Fibroblast of lung (primary cell): ENCODE data around the gene TMC6. TPM values are rescaled to one million over a fixed set of nuclear protein-coding genes. Genes with fewer than 3 reads are reported as not detected.

ENCODE experiments used
- DNase-seq, 2 donors: peaks; one replicate each; pipeline versions ENCODE4 v3.0.0 to v3.0.0-alpha.2; 2010; ENCODE audit warnings: low read depth in 2 of 2
- H2AFZ ChIP-seq: 2 replicates; pipeline ENCODE4 v1.5.1; 2012; ENCODE audit warnings: low read length, control low read depth, inconsistent platforms
- H3K27ac ChIP-seq: 2 replicates; pipeline ENCODE4 v1.5.1; 2011; ENCODE audit warnings: low read length, control low read depth; ENCODE audit not compliant: insufficient read depth
- H3K27me3 ChIP-seq: 2 replicates; pipeline ENCODE4 v1.5.1; 2011; ENCODE audit warnings: mild to moderate bottlenecking, low read length; ENCODE audit not compliant: control insufficient read depth, insufficient read depth
- H3K36me3 ChIP-seq: 2 replicates; pipeline ENCODE4 v1.5.1; 2011; ENCODE audit warnings: low read length; ENCODE audit not compliant: control insufficient read depth, insufficient read depth
- H3K4me1 ChIP-seq: 2 replicates; pipeline ENCODE4 v1.5.1; 2011; ENCODE audit warnings: low read length; ENCODE audit not compliant: control insufficient read depth, insufficient read depth; ENCODE audit errors: extremely low read depth
- H3K4me2 ChIP-seq: 2 replicates; pipeline ENCODE4 v1.5.1; 2011; ENCODE audit warnings: low read length, control low read depth; ENCODE audit not compliant: insufficient read depth; ENCODE audit errors: extremely low read depth
- H3K4me3 ChIP-seq, 4 experiments: fragments of 200-600 bp in 1 of 4; sonication (generic) in 1 of 4; replicated peaks in 1 of 4; 2 replicates each; pipeline ENCODE4 v1.5.1; 2011 to 2016; ENCODE audit warnings: low read length in 4 of 4, low read depth in 3 of 4, mild to moderate bottlenecking in 3 of 4, control low read depth in 2 of 4, inconsistent platforms in 1 of 4, mixed read lengths in 1 of 4; ENCODE audit not compliant: insufficient read depth in 1 of 4; ENCODE audit errors: control extremely low read depth in 1 of 4
- H3K79me2 ChIP-seq: 2 replicates; pipeline ENCODE4 v1.5.1; 2012; ENCODE audit warnings: mild to moderate bottlenecking, low read length, inconsistent platforms; ENCODE audit not compliant: control insufficient read depth, insufficient read depth
- H3K9ac ChIP-seq: 2 replicates; pipeline ENCODE4 v1.5.1; 2011; ENCODE audit warnings: mild to moderate bottlenecking, low read length, control low read depth; ENCODE audit not compliant: insufficient read depth
- H3K9me3 ChIP-seq: 2 replicates; pipeline ENCODE4 v1.5.1; 2012; ENCODE audit warnings: low read depth, low read length; ENCODE audit not compliant: control insufficient read depth, insufficient read depth
- H4K20me1 ChIP-seq: 2 replicates; pipeline ENCODE4 v1.5.1; 2011; ENCODE audit warnings: low read length; ENCODE audit not compliant: control insufficient read depth, insufficient read depth; ENCODE audit errors: extremely low read depth
- EZH2 ChIP-seq: IDR thresholded peaks from 2 replicates; pipeline ENCODE4 v1.5.1; 2012; ENCODE audit warnings: low read length, control low read depth, mild to moderate bottlenecking; ENCODE audit errors: missing control alignments
- polyA plus RNA-seq, 2 donors: library from polyadenylated mRNA; depleted of rRNA in 1 of 2; stranded (reverse) in 1 of 2; unstranded in 1 of 2; fragments of >200 nt; gene quantifications; 2 replicates each; pipeline ENCODE4 v1.2.1, GENCODE V29; 2011 to 2012; ENCODE audit warnings: missing spikeins in 1 of 2
- total RNA-seq: library from RNA; depleted of rRNA; stranded (reverse); fragments of >200 nt; gene quantifications from 2 replicates; pipeline ENCODE4 v1.2.1, GENCODE V29; 2014
- TF ChIP-seq, protein P1 (sequence below), 2 donors: IDR thresholded peaks in 1 of 2; conservative IDR thresholded peaks in 1 of 2; 1 replicate in 1 of 2; 2 replicates in 1 of 2; pipeline ENCODE4 v1.5.1; 2011 to 2012; ENCODE audit warnings: low read length in 2 of 2, control low read depth in 1 of 2, inconsistent platforms in 1 of 2, low read depth in 1 of 2, mild to moderate bottlenecking in 1 of 2

TMC6 gene
- total and polyA plus RNA-seq, 2 donors (not counting 1 experiment from before 2014, with no cell fraction given) = 0.17 to 1.3 TPM

GRCh38 chr17:78079253-78079652 is 49.3 kb downstream of the TMC6 start:
- Histone ChIP-seq H3K4me1 (no peaks in the 10 kb centered on the region), H4K20me1 (no peaks in the 10 kb centered on the region), H3K9me3 (no peaks in the 10 kb centered on the region), H3K27me3 (no peaks in the 10 kb centered on the region), H3K27ac (no peak overlapping the region), H3K4me3 (no peak overlapping the region), H3K79me2 (no peaks in the 10 kb centered on the region), H3K36me3 (peaks cover 10% of the 10 kb centered on the region), H2AFZ (no peak overlapping the region), H3K4me2 (no peak overlapping the region), H3K9ac (no peak overlapping the region)
- no peak for DNase-seq
- TF ChIP-seq, protein P1, sequence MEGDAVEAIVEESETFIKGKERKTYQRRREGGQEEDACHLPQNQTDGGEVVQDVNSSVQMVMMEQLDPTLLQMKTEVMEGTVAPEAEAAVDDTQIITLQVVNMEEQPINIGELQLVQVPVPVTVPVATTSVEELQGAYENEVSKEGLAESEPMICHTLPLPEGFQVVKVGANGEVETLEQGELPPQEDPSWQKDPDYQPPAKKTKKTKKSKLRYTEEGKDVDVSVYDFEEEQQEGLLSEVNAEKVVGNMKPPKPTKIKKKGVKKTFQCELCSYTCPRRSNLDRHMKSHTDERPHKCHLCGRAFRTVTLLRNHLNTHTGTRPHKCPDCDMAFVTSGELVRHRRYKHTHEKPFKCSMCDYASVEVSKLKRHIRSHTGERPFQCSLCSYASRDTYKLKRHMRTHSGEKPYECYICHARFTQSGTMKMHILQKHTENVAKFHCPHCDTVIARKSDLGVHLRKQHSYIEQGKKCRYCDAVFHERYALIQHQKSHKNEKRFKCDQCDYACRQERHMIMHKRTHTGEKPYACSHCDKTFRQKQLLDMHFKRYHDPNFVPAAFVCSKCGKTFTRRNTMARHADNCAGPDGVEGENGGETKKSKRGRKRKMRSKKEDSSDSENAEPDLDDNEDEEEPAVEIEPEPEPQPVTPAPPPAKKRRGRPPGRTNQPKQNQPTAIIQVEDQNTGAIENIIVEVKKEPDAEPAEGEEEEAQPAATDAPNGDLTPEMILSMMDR (conservative IDR thresholded peaks at IDR 0.05 in 1 of 2, IDR thresholded peaks at IDR 0.05 in 1 of 2; ENCODE audit: low read depth in 1 of 2, low read length in 2 of 2) = no peak
- no peak for TF ChIP-seq EZH2

DNA sequence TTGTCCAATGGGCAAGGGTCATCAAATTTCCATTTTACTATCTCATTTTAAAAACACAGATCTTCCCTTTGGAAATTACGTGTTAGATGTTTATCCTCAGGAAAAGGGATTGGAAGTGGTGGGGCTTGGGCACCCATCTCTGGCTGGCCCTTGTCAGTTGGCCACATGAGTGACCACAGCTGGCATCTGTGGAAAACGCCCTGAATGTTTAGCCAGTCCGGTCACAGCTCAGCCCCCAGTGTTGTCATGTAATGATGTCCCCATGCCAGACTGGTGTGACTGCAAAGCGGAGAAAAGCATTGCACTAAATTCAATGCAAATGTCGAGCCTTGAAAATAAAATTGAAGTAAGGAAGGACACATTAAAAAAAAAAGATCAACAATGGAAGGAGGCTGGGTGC is 53.0 kb downstream of the TMC6 start:
- no peak overlapping the region for H3K27ac ChIP-seq
- H3K36me3 ChIP-seq = peaks cover 22% of the 10 kb centered on the region
- H3K27me3 ChIP-seq = no peaks in the 10 kb centered on the region
- H4K20me1 ChIP-seq = no peaks in the 10 kb centered on the region
- no peak overlapping the region for H2AFZ ChIP-seq
- H3K9ac ChIP-seq = no peak overlapping the region
- no peaks in the 10 kb centered on the region for H3K79me2 ChIP-seq
- no peak overlapping the region for H3K4me2 ChIP-seq
- TF ChIP-seq, protein P1 (conservative IDR thresholded peaks at IDR 0.05 in 1 of 2, IDR thresholded peaks at IDR 0.05 in 1 of 2; ENCODE audit: low read depth in 1 of 2, low read length in 2 of 2) = no peak
- no peak for TF ChIP-seq EZH2
- no peaks in the 10 kb centered on the region for H3K9me3 ChIP-seq
- no peaks in the 10 kb centered on the region for H3K4me1 ChIP-seq
- no peak for DNase-seq
- H3K4me3 ChIP-seq = no peak overlapping the region

- no peaks in the 10 kb centered on the region for H3K27me3 ChIP-seq
- H3K9ac ChIP-seq = no peak overlapping the region
- H3K79me2 ChIP-seq = no peaks in the 10 kb centered on the region
- H3K9me3 ChIP-seq = no peaks in the 10 kb centered on the region
- TF ChIP-seq, protein P1 (conservative IDR thresholded peaks at IDR 0.05 in 1 of 2, IDR thresholded peaks at IDR 0.05 in 1 of 2; ENCODE audit: low read depth in 1 of 2, low read length in 2 of 2) = no peak
- TF ChIP-seq EZH2 = no peak
- H3K4me2 ChIP-seq = no peak overlapping the region
- H3K4me1 ChIP-seq = no peaks in the 10 kb centered on the region
- DNase-seq = no peak
- H3K36me3 ChIP-seq = peaks cover 22% of the 10 kb centered on the region
- H4K20me1 ChIP-seq = no peaks in the 10 kb centered on the region
- no peak overlapping the region for H3K27ac ChIP-seq
- H2AFZ ChIP-seq = no peak overlapping the region
- no peak overlapping the region for H3K4me3 ChIP-seq
These were observed 53.5 kb downstream of the TMC6 start for GRCh38 chr17:78075011-78075410.
